Measurements from ENCODE around the gene TREML4.

GRCh38 chr6:41216616-41217015 lies 11.5 kb upstream of the TREML4 start:
- TF ChIP-seq CTCF (IDR thresholded peaks at IDR 0.05) (no peak), POLR2AphosphoS5 (IDR thresholded peaks at IDR 0.05; ENCODE audit: insufficient read depth in 1 of 2, low read depth in 1 of 2) (no peak), POLR2A (IDR thresholded peaks at IDR 0.05) (no peak)
